ENCODE results near the gene ARHGEF7. TPM values are rescaled to one million over a fixed set of nuclear protein-coding genes. Genes with fewer than 3 reads are reported as not detected.

ARHGEF7 gene
- total RNA-seq, 1 experiment from 2014 or later, result 46.2 TPM

GRCh38 chr13:111267205-111267604, 152.1 kb downstream of the ARHGEF7 start:
- Histone ChIP-seq H3K9ac (ENCODE audit: low read length) (no peak overlapping the region), H3K27me3 (ENCODE audit: insufficient read depth, low read length) (no peaks in the 10 kb centered on the region), H3K27ac (ENCODE audit: low read depth, low read length) (no peak overlapping the region), H3K36me3 (ENCODE audit: control insufficient read depth in 1 of 2, insufficient read depth in 2 of 2, low read length in 2 of 2) (peaks cover 8 to 11% of the 10 kb centered on the region in 2 experiments; a peak in 3 of 4 replicates), H3K9me3 (ENCODE audit: control insufficient read depth in 1 of 2, insufficient read depth in 1 of 2, low read depth in 1 of 2, low read length in 2 of 2) (no peaks in the 10 kb centered on the region), H2AFZ (ENCODE audit: low read depth, low read length, poor library complexity, severe bottlenecking) (no peak overlapping the region), H3K79me2 (ENCODE audit: insufficient read depth, low read length) (peaks cover 8% of the 10 kb centered on the region; the same call in 1 of the 2 replicates), H3K4me3 (replicated peaks in 1 of 2; ENCODE audit: low read depth in 1 of 2, low read length in 2 of 2) (no peak overlapping the region), H3K4me2 (ENCODE audit: low read length) (no peak overlapping the region), H3K9me2 (ENCODE audit: insufficient read depth) (no peaks in the 10 kb centered on the region), H3K4me1 (ENCODE audit: control insufficient read depth in 1 of 2, insufficient read depth in 2 of 2, low read length in 2 of 2) (no peaks in the 10 kb centered on the region), H4K20me1 (ENCODE audit: insufficient read depth) (no peaks in the 10 kb centered on the region)
- ChIA-PET CTCF (no interaction called here), RAD21 (ENCODE audit: low non-redundant PET in 1 of 2, low total read pairs in 2 of 2, uncharacterized antibody in 2 of 2, unreplicated experiment in 2 of 2) (no interaction called here), POLR2A (no interaction called here)
- intact Hi-C loops (cut with micrococcal nuclease), result no loop called here
- TF ChIP-seq SP1 (IDR thresholded peaks at IDR 0.05; ENCODE audit: low read depth) (no peak), EGR1 (IDR thresholded peaks at IDR 0.05; ENCODE audit: low read depth) (no peak), EZH2phosphoT487 (IDR thresholded peaks at IDR 0.05; ENCODE audit: borderline replicate concordance) (no peak), YY1 (IDR thresholded peaks at IDR 0.05; ENCODE audit: extremely low read depth, insufficient replicate concordance, low read depth, low read length) (no peak), EZH2 (IDR thresholded peaks at IDR 0.05) (no peak), ZBTB33 (IDR thresholded peaks at IDR 0.05; ENCODE audit: extremely low read depth, insufficient replicate concordance, low read length) (no peak), ZNF274 (IDR thresholded peaks at IDR 0.05; ENCODE audit: low read depth, low read length) (no peak), ATF3 (IDR thresholded peaks at IDR 0.05) (no peak)
- no peak for ATAC-seq
- no TSS peak for BruUV-seq (replicated peaks)
- no peak for DNase-seq (ENCODE audit: low read depth, low spot score)
